Right forelimb (tissue), 1 donor: Measurements from ENCODE around the gene TXNDC5.
A peak's percentile ranks its signal among the peaks of the same experiment; 100 is the strongest.

ENCODE experiments used
- DNase-seq: peaks from one replicate; pipeline ENCODE4 v3.0.0-alpha.2; 2018

Gene TXNDC5

GRCh38 chr6:7910654-7911344 lies at the start of gene TXNDC5:
Gene TXNDC5, minus strand, starts transcription at chr6:7910788. Its CDS starts 12 bp downstream, at chr6:7910776.
- DNase-seq, result peak; percentile 85

- DNase-seq, result no peak
Observed at GRCh38 chr6:7960141-7960540, 49.6 kb upstream of the TXNDC5 start.

- DNase-seq, result no peak
Observed at GRCh38 chr6:7959453-7959852, 48.9 kb upstream of the TXNDC5 start.

- no peak for DNase-seq
Observed at GRCh38 chr6:7958464-7958863, 47.9 kb upstream of the TXNDC5 start.

GRCh38 chr6:7956257-7956656 lies 45.7 kb upstream of the TXNDC5 start:
- no peak for DNase-seq

- DNase-seq, result no peak
Observed at GRCh38 chr6:7954477-7955200, 44.1 kb upstream of the TXNDC5 start.

- no peak for DNase-seq
Observed at GRCh38 chr6:7953753-7954152, 43.2 kb upstream of the TXNDC5 start.

GRCh38 chr6:7939864-7940228 lies 29.3 kb upstream of the TXNDC5 start:
- no peak for DNase-seq

GRCh38 chr6:7939184-7939863 lies 28.7 kb upstream of the TXNDC5 start:
- no peak for DNase-seq

- no peak for DNase-seq
Observed at GRCh38 chr6:7938562-7939183, 28.1 kb upstream of the TXNDC5 start.

GRCh38 chr6:7933794-7934193 lies 23.2 kb upstream of the TXNDC5 start:
- DNase-seq, result no peak

- DNase-seq, result no peak
Observed at GRCh38 chr6:7932625-7933024, 22.0 kb upstream of the TXNDC5 start.

GRCh38 chr6:7924867-7925266 lies 14.3 kb upstream of the TXNDC5 start:
- DNase-seq, result no peak

- DNase-seq, result no peak
Observed at GRCh38 chr6:7922596-7922995, 12.0 kb upstream of the TXNDC5 start.

- no peak for DNase-seq
Observed at GRCh38 chr6:7921632-7922092, 11.1 kb upstream of the TXNDC5 start.

- DNase-seq, result no peak
Observed at GRCh38 chr6:7921046-7921445, 10.5 kb upstream of the TXNDC5 start.

GRCh38 chr6:7920425-7920824 lies 9.8 kb upstream of the TXNDC5 start:
- DNase-seq, result no peak

GRCh38 chr6:7919871-7920270 lies 9.3 kb upstream of the TXNDC5 start:
- DNase-seq, result no peak

GRCh38 chr6:7918403-7918802 lies 7.8 kb upstream of the TXNDC5 start:
- DNase-seq, result no peak

- no peak for DNase-seq
Observed at GRCh38 chr6:7917729-7918128, 7.1 kb upstream of the TXNDC5 start.

GRCh38 chr6:7916959-7917358 lies 6.4 kb upstream of the TXNDC5 start:
- no peak for DNase-seq

- no peak for DNase-seq
Observed at GRCh38 chr6:7914991-7915789, 4.6 kb upstream of the TXNDC5 start.

- DNase-seq, result no peak
Observed at GRCh38 chr6:7914311-7914710, 3.7 kb upstream of the TXNDC5 start.
